Upper lobe of left lung (tissue), 6 donors: ENCODE results near the gene CDH13. TPM values are rescaled to one million over a fixed set of nuclear protein-coding genes. Genes with fewer than 3 reads are reported as not detected.

Source experiments
- ATAC-seq, 2 donors: fragments of 200-7000 bp; cut with Tn5 transposase; one replicate each; pipeline ENCODE4 v1.9.1; 2022; ENCODE audit warnings: mild to moderate bottlenecking in 2 of 2, moderate library complexity in 2 of 2; ENCODE audit not compliant: low FRiP score in 2 of 2
- DNase-seq, 2 donors: peaks; one replicate each; pipeline ENCODE4 v3.0.0-alpha.2; 2019 to 2020
- H3K27ac ChIP-seq, 4 donors: fragments of 200-600 bp; sonication (generic); one replicate each; pipeline ENCODE4 v1.5.1; 2016 to 2019
- H3K27me3 ChIP-seq, 4 donors: fragments of 200-600 bp; sonication (generic); one replicate each; pipeline ENCODE4 v1.5.1; 2017 to 2019
- H3K36me3 ChIP-seq, 4 donors: fragments of 200-600 bp; sonication (generic); one replicate each; pipeline ENCODE4 v1.5.1; 2016 to 2019
- H3K4me1 ChIP-seq, 4 donors: fragments of 200-600 bp; sonication (generic); one replicate each; pipeline ENCODE4 v1.5.1; 2018 to 2019
- H3K4me3 ChIP-seq, 4 donors: fragments of 200-600 bp; sonication (generic); one replicate each; pipeline ENCODE4 v1.5.1; 2017 to 2019; ENCODE audit warnings: mild to moderate bottlenecking in 2 of 4, moderate library complexity in 1 of 4
- H3K9me3 ChIP-seq, 4 donors: fragments of 200-600 bp; sonication (generic); one replicate each; pipeline ENCODE4 v1.5.1; 2018 to 2019
- EP300 ChIP-seq, 4 donors: sonication (generic); formaldehyde crosslinking; IDR thresholded peaks; one replicate each; pipeline ENCODE4 v1.5.1; 2017; ENCODE audit warnings: antibody characterized with exemption in 4 of 4, control low read depth in 2 of 4
- POLR2A ChIP-seq, 4 donors: fragments of 450-650 bp; IDR thresholded peaks; one replicate each; pipeline ENCODE4 v1.5.1; 2016 to 2017; ENCODE audit warnings: antibody characterized with exemption in 4 of 4, mild to moderate bottlenecking in 2 of 4
- POLR2AphosphoS5 ChIP-seq, 2 donors: sonication (generic); formaldehyde crosslinking; IDR thresholded peaks; one replicate each; pipeline ENCODE4 v1.5.1; 2017; ENCODE audit warnings: antibody characterized with exemption in 2 of 2
- WGBS, 2 donors: methylation state at CpG; one replicate each; pipeline ENCODE4 v1.1.5; 2017 to 2018; 5-methylcytosine and 5-hydroxymethylcytosine counted together
- total RNA-seq, 6 donors: library from RNA; depleted of rRNA in 4 of 6; stranded (reverse); fragments of >200 nt in 4 of 6; gene quantifications; one replicate each; pipeline versions ENCODE4 v1.1.0 to v1.2.1, GENCODE V29; 2016 to 2021
- TF ChIP-seq, protein P1 (sequence below), 6 experiments: fragments of 450-650 bp in 4 of 6; fragments of 200-600 bp in 2 of 6; sonication (generic) in 2 of 6; IDR thresholded peaks; one replicate each; pipeline ENCODE4 v1.5.1; 2016 to 2019; ENCODE audit warnings: antibody characterized with exemption in 6 of 6
- donor health status: DM: no; HTN: no; CAD: no; lungs with moderate emphysema.
- donor health status: DM: no; HTN: yes; CAD: no; lungs with severe emphysema.

CDH13 gene
- total RNA-seq, 6 donors from 2014 or later: 11.3 to 39.8 (median 19.9) TPM

DNA sequence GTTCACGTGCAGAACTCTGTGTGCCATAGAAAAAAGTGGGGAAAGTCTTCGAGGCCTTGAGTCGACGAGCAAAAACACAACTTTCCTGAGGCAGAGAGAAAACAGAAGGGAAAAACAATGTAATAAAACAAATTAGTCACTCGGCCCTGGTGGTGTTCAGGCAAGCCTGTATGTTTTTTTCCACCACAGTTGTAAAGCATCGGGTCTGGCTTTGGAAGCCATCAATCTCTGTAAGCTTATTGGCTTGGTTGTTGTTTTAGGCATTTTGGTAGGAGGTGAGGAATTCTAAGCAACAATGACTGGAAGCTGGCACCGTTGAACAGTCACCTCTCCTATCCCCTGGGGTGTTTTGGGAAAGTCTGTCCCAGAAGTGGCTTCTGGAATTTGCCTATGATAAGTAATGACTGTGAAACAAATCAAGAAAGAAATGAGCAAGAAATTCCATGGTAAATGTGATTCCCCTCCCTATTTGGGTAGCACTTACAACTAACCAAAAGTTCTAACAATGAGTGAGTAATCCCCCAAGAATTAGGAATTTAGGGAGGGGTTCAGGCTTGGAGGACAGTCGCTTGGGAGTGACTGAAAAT lies 2.8 kb downstream of the CDH13 start:
- Histone ChIP-seq H3K36me3 (no peaks in the 10 kb centered on the region), H3K9me3 (no peaks in the 10 kb centered on the region), H3K4me3 (no peak overlapping the region), H3K27me3 (peaks cover 0 to 16% (median 11%) of the 10 kb centered on the region in 4 donors), H3K4me1 (peaks cover 0 to 20% (median 14%) of the 10 kb centered on the region in 4 donors), H3K27ac (peak overlapping the region in 2 of 4 donors; percentile 20 to 64)
- ATAC-seq (peak in 1 of 2 donors; percentile 19), DNase-seq (no peak)
- WGBS, 2 donors: 59 to 65% methylated on average over 8 of the region's 8 CpGs
- TF ChIP-seq POLR2A (IDR thresholded peaks at IDR 0.05) (no peak), EP300 (IDR thresholded peaks at IDR 0.05) (no peak), POLR2AphosphoS5 (IDR thresholded peaks at IDR 0.05) (no peak)
- TF ChIP-seq, protein P1, sequence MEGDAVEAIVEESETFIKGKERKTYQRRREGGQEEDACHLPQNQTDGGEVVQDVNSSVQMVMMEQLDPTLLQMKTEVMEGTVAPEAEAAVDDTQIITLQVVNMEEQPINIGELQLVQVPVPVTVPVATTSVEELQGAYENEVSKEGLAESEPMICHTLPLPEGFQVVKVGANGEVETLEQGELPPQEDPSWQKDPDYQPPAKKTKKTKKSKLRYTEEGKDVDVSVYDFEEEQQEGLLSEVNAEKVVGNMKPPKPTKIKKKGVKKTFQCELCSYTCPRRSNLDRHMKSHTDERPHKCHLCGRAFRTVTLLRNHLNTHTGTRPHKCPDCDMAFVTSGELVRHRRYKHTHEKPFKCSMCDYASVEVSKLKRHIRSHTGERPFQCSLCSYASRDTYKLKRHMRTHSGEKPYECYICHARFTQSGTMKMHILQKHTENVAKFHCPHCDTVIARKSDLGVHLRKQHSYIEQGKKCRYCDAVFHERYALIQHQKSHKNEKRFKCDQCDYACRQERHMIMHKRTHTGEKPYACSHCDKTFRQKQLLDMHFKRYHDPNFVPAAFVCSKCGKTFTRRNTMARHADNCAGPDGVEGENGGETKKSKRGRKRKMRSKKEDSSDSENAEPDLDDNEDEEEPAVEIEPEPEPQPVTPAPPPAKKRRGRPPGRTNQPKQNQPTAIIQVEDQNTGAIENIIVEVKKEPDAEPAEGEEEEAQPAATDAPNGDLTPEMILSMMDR (IDR thresholded peaks at IDR 0.05): no peak

DNA sequence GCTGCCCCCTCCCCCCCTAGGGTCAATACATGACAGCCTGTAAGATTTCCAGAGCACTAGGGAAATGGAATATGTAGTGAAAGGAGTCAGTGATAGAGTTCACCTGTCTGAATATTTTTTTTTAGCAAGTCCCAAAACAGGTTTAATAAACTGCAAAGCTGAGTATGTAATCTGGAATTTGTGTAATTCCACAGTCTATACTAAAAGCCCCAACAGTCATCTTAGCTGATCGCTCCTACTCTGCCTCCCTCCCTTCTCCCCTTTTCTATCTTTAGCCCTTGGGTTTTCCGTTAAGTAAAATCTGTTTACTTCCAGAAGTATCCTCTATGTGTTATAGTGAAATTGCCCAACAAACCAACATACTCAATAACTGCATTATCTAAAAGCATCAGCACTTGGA lies 3.5 kb downstream of the CDH13 start:
- TF ChIP-seq POLR2AphosphoS5 (IDR thresholded peaks at IDR 0.05) (no peak), POLR2A (IDR thresholded peaks at IDR 0.05) (no peak), EP300 (IDR thresholded peaks at IDR 0.05) (no peak)
- TF ChIP-seq, protein P1 (IDR thresholded peaks at IDR 0.05): no peak
- no peaks in the 10 kb centered on the region for H3K36me3 ChIP-seq
- 41 to 48% methylated on average over 2 of the region's 2 CpGs for WGBS, 2 donors
- H3K4me1 ChIP-seq: peaks cover 0 to 20% (median 14%) of the 10 kb centered on the region in 4 donors
- no peak for ATAC-seq
- H3K27ac ChIP-seq: no peak overlapping the region
- DNase-seq: no peak
- H3K27me3 ChIP-seq: peaks cover 0 to 16% (median 11%) of the 10 kb centered on the region in 4 donors
- no peaks in the 10 kb centered on the region for H3K9me3 ChIP-seq
- no peak overlapping the region for H3K4me3 ChIP-seq

DNA sequence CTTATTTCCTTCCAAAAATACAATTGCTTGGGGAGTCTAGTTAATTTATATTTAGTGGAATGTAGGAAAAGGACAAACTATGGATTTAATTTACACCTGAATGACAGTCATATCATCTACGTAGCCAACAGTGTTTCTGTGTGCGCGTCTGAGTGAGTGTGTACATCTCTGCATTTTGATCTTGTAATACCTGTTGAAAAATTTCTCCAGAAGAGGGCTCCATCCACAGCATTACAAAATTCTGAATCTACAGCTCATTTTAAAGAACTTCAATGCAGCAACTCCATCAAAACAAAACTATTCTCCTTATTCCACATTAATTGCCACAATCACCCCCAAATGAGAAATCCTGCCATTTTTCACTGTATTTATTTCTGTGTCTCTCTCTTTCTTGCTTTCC lies 3.9 kb downstream of the CDH13 start:
- ATAC-seq (no peak), DNase-seq (no peak)
- H3K9me3 ChIP-seq: no peaks in the 10 kb centered on the region
- no peak for TF ChIP-seq EP300 (IDR thresholded peaks at IDR 0.05)
- no peak for TF ChIP-seq POLR2A (IDR thresholded peaks at IDR 0.05)
- TF ChIP-seq, protein P1 (IDR thresholded peaks at IDR 0.05): no peak
- no peak for TF ChIP-seq POLR2AphosphoS5 (IDR thresholded peaks at IDR 0.05)
- no peak overlapping the region for H3K27ac ChIP-seq
- peaks cover 0 to 20% (median 14%) of the 10 kb centered on the region in 4 donors for H3K4me1 ChIP-seq
- WGBS, 2 donors: 58 to 70% methylated on average over 3 of the region's 3 CpGs
- H3K36me3 ChIP-seq: no peaks in the 10 kb centered on the region
- H3K4me3 ChIP-seq: no peak overlapping the region
- peaks cover 0 to 16% (median 11%) of the 10 kb centered on the region in 4 donors for H3K27me3 ChIP-seq

DNA sequence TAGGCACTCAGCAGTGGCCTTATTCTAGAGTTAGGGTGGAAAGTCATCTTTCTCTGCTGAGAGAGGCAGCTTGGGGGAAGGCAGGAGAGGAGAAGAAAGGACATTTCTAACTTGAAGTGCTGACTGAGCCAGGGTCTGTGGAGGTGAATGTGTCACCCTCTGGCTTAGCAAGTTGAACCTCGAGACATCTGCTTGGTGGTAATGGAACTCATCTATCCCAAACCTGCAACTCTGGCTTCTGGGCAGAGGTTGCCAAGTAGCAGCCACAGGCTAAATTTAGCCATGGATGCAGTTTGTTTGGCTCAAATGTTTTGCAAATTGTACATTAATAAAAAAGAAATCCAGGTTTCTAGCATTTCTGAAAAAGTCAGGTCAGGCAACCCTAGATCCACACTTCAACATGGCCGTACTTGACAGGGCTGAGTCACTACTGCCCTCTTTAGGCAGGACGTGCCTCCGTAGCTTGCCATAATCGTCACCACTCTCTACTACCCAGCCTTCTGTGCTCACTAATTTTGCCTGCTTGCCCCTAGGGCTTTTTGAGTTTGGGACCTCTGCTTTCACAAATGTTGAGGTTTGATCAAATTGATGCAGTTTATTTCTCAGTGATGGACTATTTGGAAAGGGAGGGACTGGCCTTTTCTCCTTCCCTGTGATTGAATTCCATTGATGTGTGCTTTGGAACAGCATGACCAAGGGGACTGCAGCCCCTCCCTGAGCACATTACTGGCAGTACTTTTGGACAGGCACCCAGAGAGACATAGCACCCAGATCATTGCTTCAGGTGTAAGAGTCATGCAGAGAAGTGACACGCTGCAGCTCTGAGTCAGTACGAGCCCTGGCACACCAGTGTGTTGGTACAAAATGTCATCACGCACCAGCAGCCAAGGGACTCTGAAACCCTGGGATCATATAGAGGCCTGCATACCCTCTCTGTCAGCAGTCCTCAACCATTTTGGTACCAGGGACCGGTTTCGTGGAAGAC lies 5.2 kb downstream of the CDH13 start:
- TF ChIP-seq POLR2A (IDR thresholded peaks at IDR 0.05) (no peak), EP300 (IDR thresholded peaks at IDR 0.05) (no peak), POLR2AphosphoS5 (IDR thresholded peaks at IDR 0.05) (no peak)
- TF ChIP-seq, protein P1 (IDR thresholded peaks at IDR 0.05): no peak
- ATAC-seq (no peak), DNase-seq (no peak)
- Histone ChIP-seq H3K36me3 (no peaks in the 10 kb centered on the region), H3K27me3 (peaks cover 0 to 11% (median 9%) of the 10 kb centered on the region in 4 donors), H3K27ac (no peak overlapping the region), H3K4me3 (no peak overlapping the region), H3K9me3 (no peaks in the 10 kb centered on the region), H3K4me1 (peaks cover 0 to 19% (median 12%) of the 10 kb centered on the region in 4 donors)
- WGBS, 2 donors: 79% methylated on average over 10 of the region's 10 CpGs
